Measurements from ENCODE around the gene AFAP1.

AFAP1 gene

GRCh38 chr4:7716010-7716721 lies 223.5 kb downstream of the AFAP1 start:
- peaks cover 27% of the 10 kb centered on the region for H3K27me3 ChIP-seq
- H3K9me3 ChIP-seq = no peaks in the 10 kb centered on the region
- H3K4me1 ChIP-seq (ENCODE audit: control insufficient read depth in 1 of 2, insufficient read depth in 1 of 2, low read depth in 1 of 2, low read length in 1 of 2) = no peaks in the 10 kb centered on the region
- no peak overlapping the region for H3K4me3 ChIP-seq (ENCODE audit: low read depth in 1 of 2, low read length in 1 of 2)
- no peaks in the 10 kb centered on the region for H3K36me3 ChIP-seq
- H3K27ac ChIP-seq = no peak overlapping the region
- TF ChIP-seq CTCF (IDR thresholded peaks at IDR 0.05) = no peak

- H3K36me3 ChIP-seq = no peaks in the 10 kb centered on the region
- no peaks in the 10 kb centered on the region for H3K9me3 ChIP-seq
- no peak for TF ChIP-seq CTCF (IDR thresholded peaks at IDR 0.05)
- no peak overlapping the region for H3K27ac ChIP-seq
- peaks cover 22% of the 10 kb centered on the region for H3K27me3 ChIP-seq
- H3K4me1 ChIP-seq (ENCODE audit: control insufficient read depth in 1 of 2, insufficient read depth in 1 of 2, low read depth in 1 of 2, low read length in 1 of 2) = no peaks in the 10 kb centered on the region
- no peak overlapping the region for H3K4me3 ChIP-seq (ENCODE audit: low read depth in 1 of 2, low read length in 1 of 2)
Observed at GRCh38 chr4:7715271-7716009, 224.2 kb downstream of the AFAP1 start.

- peaks cover 15% of the 10 kb centered on the region for H3K27me3 ChIP-seq
Observed at GRCh38 chr4:7714738-7715137, 224.9 kb downstream of the AFAP1 start.

GRCh38 chr4:7714176-7714575 lies 225.5 kb downstream of the AFAP1 start:
- H3K4me3 ChIP-seq (ENCODE audit: low read depth in 1 of 2, low read length in 1 of 2) = no peak overlapping the region
- TF ChIP-seq CTCF (IDR thresholded peaks at IDR 0.05) = no peak
- H3K27me3 ChIP-seq = peaks cover 9% of the 10 kb centered on the region
- no peaks in the 10 kb centered on the region for H3K9me3 ChIP-seq
- no peaks in the 10 kb centered on the region for H3K36me3 ChIP-seq
- no peaks in the 10 kb centered on the region for H3K4me1 ChIP-seq (ENCODE audit: control insufficient read depth in 1 of 2, insufficient read depth in 1 of 2, low read depth in 1 of 2, low read length in 1 of 2)
- no peak overlapping the region for H3K27ac ChIP-seq

More at GRCh38 chr4:7714738-7715137, 224.9 kb downstream of the AFAP1 start:
- Histone ChIP-seq H3K9me3 (no peaks in the 10 kb centered on the region), H3K4me1 (ENCODE audit: control insufficient read depth in 1 of 2, insufficient read depth in 1 of 2, low read depth in 1 of 2, low read length in 1 of 2) (no peaks in the 10 kb centered on the region), H3K4me3 (ENCODE audit: low read depth in 1 of 2, low read length in 1 of 2) (no peak overlapping the region), H3K36me3 (no peaks in the 10 kb centered on the region), H3K27ac (no peak overlapping the region)
- no peak for TF ChIP-seq CTCF (IDR thresholded peaks at IDR 0.05)

GRCh38 chr4:7713757-7714156 lies 225.9 kb downstream of the AFAP1 start:
- Histone ChIP-seq H3K9me3 (no peaks in the 10 kb centered on the region), H3K4me3 (ENCODE audit: low read depth in 1 of 2, low read length in 1 of 2) (no peak overlapping the region), H3K27ac (no peak overlapping the region), H3K4me1 (ENCODE audit: control insufficient read depth in 1 of 2, insufficient read depth in 1 of 2, low read depth in 1 of 2, low read length in 1 of 2) (no peaks in the 10 kb centered on the region), H3K27me3 (peaks cover 5% of the 10 kb centered on the region), H3K36me3 (no peaks in the 10 kb centered on the region)
- no peak for TF ChIP-seq CTCF (IDR thresholded peaks at IDR 0.05)
